Neuronal stem cell (in vitro differentiated cells): Measurements from ENCODE around the gene JUN.

ENCODE experiments used
- DNase-seq: peaks from one replicate; pipeline ENCODE4 v3.0.0-alpha.2; 2013; ENCODE audit warnings: low spot score
- H2AFZ ChIP-seq: one replicate; pipeline ENCODE4 v1.6.1; 2013; ENCODE audit warnings: mild to moderate bottlenecking, low read length, inconsistent platforms
- H2AK5ac ChIP-seq: 2 replicates; pipeline ENCODE4 v1.6.1; 2013; ENCODE audit warnings: low read depth, mild to moderate bottlenecking, inconsistent platforms, low read length, moderate library complexity, mixed read lengths
- H2BK120ac ChIP-seq: 2 replicates; pipeline ENCODE4 v1.6.1; 2013; ENCODE audit warnings: low read depth, mild to moderate bottlenecking, inconsistent platforms, low read length, moderate library complexity, mixed read lengths
- H2BK12ac ChIP-seq: one replicate; pipeline ENCODE4 v1.6.1; 2013; ENCODE audit warnings: low read length, inconsistent platforms
- H2BK15ac ChIP-seq: 2 replicates; pipeline ENCODE4 v1.6.1; 2013; ENCODE audit warnings: mild to moderate bottlenecking, low read length, inconsistent platforms, mixed read lengths
- H2BK5ac ChIP-seq: one replicate; pipeline ENCODE4 v1.6.1; 2013; ENCODE audit warnings: inconsistent platforms, mild to moderate bottlenecking, low read length, moderate library complexity
- H3K14ac ChIP-seq: one replicate; pipeline ENCODE4 v1.6.1; 2013; ENCODE audit warnings: low read length, inconsistent platforms
- H3K18ac ChIP-seq: 2 replicates; pipeline ENCODE4 v1.6.1; 2013; ENCODE audit warnings: low read length, inconsistent platforms
- H3K23ac ChIP-seq: 2 replicates; pipeline ENCODE4 v1.6.1; 2013; ENCODE audit warnings: low read depth, mild to moderate bottlenecking, mixed read lengths, low read length, inconsistent platforms; ENCODE audit not compliant: poor library complexity
- H3K27ac ChIP-seq: replicated peaks from 3 replicates; pipeline ENCODE4 v1.5.1; 2013; ENCODE audit warnings: low read length, inconsistent platforms
- H3K27me3 ChIP-seq, 3 experiments: 2 replicates each; pipeline ENCODE4 v1.6.1; 2013; ENCODE audit warnings: low read length in 3 of 3, mild to moderate bottlenecking in 2 of 3, inconsistent platforms in 1 of 3, low read depth in 1 of 3, mixed read lengths in 1 of 3, moderate library complexity in 1 of 3; ENCODE audit not compliant: control insufficient read depth in 3 of 3, insufficient read depth in 3 of 3
- H3K36me3 ChIP-seq, 2 donors: replicated peaks in 1 of 2; 2 replicates each; pipeline ENCODE4 v1.6.1; 2013; ENCODE audit warnings: low read length in 2 of 2; ENCODE audit not compliant: control insufficient read depth in 2 of 2, insufficient read depth in 2 of 2
- H3K4ac ChIP-seq: 2 replicates; pipeline ENCODE4 v1.6.1; 2013; ENCODE audit warnings: inconsistent platforms, mild to moderate bottlenecking, low read length, moderate library complexity
- H3K4me1 ChIP-seq, 2 donors: 1 replicate in 1 of 2; 2 replicates in 1 of 2; pipeline ENCODE4 v1.6.1; 2013; ENCODE audit warnings: low read length in 2 of 2, low read depth in 1 of 2; ENCODE audit not compliant: control insufficient read depth in 2 of 2, insufficient read depth in 1 of 2
- H3K4me2 ChIP-seq: one replicate; pipeline ENCODE4 v1.6.1; 2013; ENCODE audit warnings: mild to moderate bottlenecking, low read length, inconsistent platforms; ENCODE audit not compliant: insufficient read depth, poor library complexity, severe bottlenecking
- H3K4me3 ChIP-seq, 2 donors: 2 replicates each; pipeline ENCODE4 v1.5.1; 2013; ENCODE audit warnings: low read length in 2 of 2, mild to moderate bottlenecking in 2 of 2, inconsistent platforms in 1 of 2, moderate library complexity in 1 of 2
- H3K79me1 ChIP-seq: one replicate; pipeline ENCODE4 v1.6.1; 2013; ENCODE audit warnings: low read depth, mild to moderate bottlenecking, inconsistent platforms, low read length, moderate library complexity
- H3K9ac ChIP-seq: one replicate; pipeline ENCODE4 v1.6.1; 2013; ENCODE audit warnings: mild to moderate bottlenecking, low read depth, low read length, inconsistent platforms; ENCODE audit not compliant: poor library complexity
- H3K9me3 ChIP-seq, 2 donors: replicated peaks in 1 of 2; 2 replicates each; pipeline versions ENCODE3 to v1.6.1; 2013; ENCODE audit warnings: low read length in 2 of 2, mild to moderate bottlenecking in 2 of 2, inconsistent platforms in 1 of 2, low read depth in 1 of 2, mixed read lengths in 1 of 2, moderate library complexity in 1 of 2; ENCODE audit not compliant: control insufficient read depth in 2 of 2, insufficient read depth in 1 of 2
- H4K8ac ChIP-seq: one replicate; pipeline ENCODE4 v1.6.1; 2013; ENCODE audit warnings: low read depth, mild to moderate bottlenecking, inconsistent platforms, low read length, moderate library complexity
- H4K91ac ChIP-seq: one replicate; pipeline ENCODE4 v1.6.1; 2013; ENCODE audit warnings: low read length, low read depth, mild to moderate bottlenecking, inconsistent platforms; ENCODE audit not compliant: poor library complexity
- WGBS, 2 donors: extraction: QIAGEN DNeasy Blood & Tissue Kit; methylation state at CpG; one replicate each; pipeline ENCODE4 v1.1.7; 2013; ENCODE audit warnings: missing lambda C conversion rate in 2 of 2, mixed read lengths in 1 of 2; ENCODE audit not compliant: insufficient read length in 2 of 2, insufficient replicate concordance in 1 of 2; ENCODE audit errors: extremely low coverage in 2 of 2; 5-methylcytosine and 5-hydroxymethylcytosine counted together

Gene JUN

GRCh38 chr1:58786927-58787245, 3.0 kb upstream of the JUN start:
- DNase-seq = no peak
- Histone ChIP-seq H3K18ac (no peak overlapping the region), H3K9ac (no peak overlapping the region), H3K79me1 (peaks cover 3% of the 10 kb centered on the region), H3K27ac (no peak overlapping the region), H3K36me3 (no peaks in the 10 kb centered on the region), H3K9me3 (peaks cover 0 to 6% of the 10 kb centered on the region in 2 donors), H3K4me1 (peaks cover 5 to 10% of the 10 kb centered on the region in 2 donors), H2BK120ac (no peak overlapping the region), H2AFZ (no peak overlapping the region), H3K27me3 (peaks cover 2 to 37% (median 28%) of the 10 kb centered on the region in 3 experiments), H2AK5ac (no peak overlapping the region), H3K4me2 (no peak overlapping the region), H3K23ac (no peak overlapping the region), H4K91ac (no peak overlapping the region), H2BK5ac (no peak overlapping the region), H4K8ac (no peak overlapping the region), H3K14ac (no peak overlapping the region), H2BK12ac (no peak overlapping the region), H3K4ac (no peak overlapping the region), H3K4me3 (no peak overlapping the region), H2BK15ac (no peak overlapping the region)
- WGBS, 2 donors = no CpG with 5 or more reads among the region's 2 CpGs

GRCh38 chr1:58786184-58786926, 2.5 kb upstream of the JUN start:
- no CpG with 5 or more reads among the region's 6 CpGs for WGBS, 2 donors
- H3K4me3 ChIP-seq = no peak overlapping the region

GRCh38 chr1:58785442-58786058, 1.7 kb upstream of the JUN start:
- Histone ChIP-seq H2BK120ac (no peak overlapping the region), H3K9ac (no peak overlapping the region), H3K79me1 (peaks cover 3% of the 10 kb centered on the region), H3K4me3 (peak overlapping the region; percentile 66 to 68), H2AK5ac (no peak overlapping the region), H3K36me3 (no peaks in the 10 kb centered on the region), H2BK12ac (no peak overlapping the region), H3K27me3 (peaks cover 2 to 32% (median 32%) of the 10 kb centered on the region in 3 experiments), H3K23ac (no peak overlapping the region), H2BK15ac (no peak overlapping the region), H3K4me2 (peak overlapping the region; percentile 99), H3K14ac (no peak overlapping the region), H3K18ac (no peak overlapping the region), H4K91ac (no peak overlapping the region), H4K8ac (no peak overlapping the region), H2AFZ (peak overlapping the region; percentile 93), H3K4ac (no peak overlapping the region), H3K27ac (no peak overlapping the region), H2BK5ac (no peak overlapping the region), H3K4me1 (peaks cover 9 to 18% of the 10 kb centered on the region in 2 donors), H3K9me3 (peaks cover 0 to 6% of the 10 kb centered on the region in 2 donors)
- no CpG with 5 or more reads among the region's 14 CpGs for WGBS, 2 donors
- no peak for DNase-seq

More at GRCh38 chr1:58786184-58786926, 2.5 kb upstream of the JUN start:
- Histone ChIP-seq H2BK5ac (no peak overlapping the region), H2AK5ac (no peak overlapping the region), H3K4ac (no peak overlapping the region), H2BK120ac (no peak overlapping the region), H3K4me2 (no peak overlapping the region), H3K27me3 (peaks cover 2 to 37% (median 32%) of the 10 kb centered on the region in 3 experiments), H2BK12ac (no peak overlapping the region), H2AFZ (no peak overlapping the region), H3K27ac (no peak overlapping the region), H3K79me1 (peaks cover 3% of the 10 kb centered on the region), H3K36me3 (no peaks in the 10 kb centered on the region), H3K23ac (no peak overlapping the region), H2BK15ac (no peak overlapping the region), H3K9ac (no peak overlapping the region), H3K4me1 (peaks cover 10 to 11% of the 10 kb centered on the region in 2 donors), H3K18ac (no peak overlapping the region), H4K8ac (no peak overlapping the region), H3K14ac (no peak overlapping the region), H3K9me3 (peaks cover 0 to 6% of the 10 kb centered on the region in 2 donors), H4K91ac (no peak overlapping the region)
- DNase-seq = no peak

- Histone ChIP-seq H3K18ac (peak overlapping the region; percentile 57), H3K36me3 (no peaks in the 10 kb centered on the region), H2BK15ac (no peak overlapping the region), H2AK5ac (peak overlapping the region; percentile 58), H3K23ac (peak overlapping the region; percentile 65), H4K91ac (no peak overlapping the region), H2BK5ac (no peak overlapping the region), H3K4me2 (peak overlapping the region; percentile 99), H2BK120ac (no peak overlapping the region), H3K4me1 (peaks cover 9 to 23% of the 10 kb centered on the region in 2 donors), H3K79me1 (peaks cover 3% of the 10 kb centered on the region), H3K4ac (no peak overlapping the region), H3K4me3 (peak overlapping the region; percentile 68 to 76), H3K27me3 (peaks cover 2 to 32% (median 29%) of the 10 kb centered on the region in 3 experiments), H2BK12ac (no peak overlapping the region), H3K27ac (no peak overlapping the region), H2AFZ (peak overlapping the region; percentile 93), H3K9me3 (peaks cover 0 to 6% of the 10 kb centered on the region in 2 donors), H3K9ac (no peak overlapping the region), H4K8ac (no peak overlapping the region), H3K14ac (no peak overlapping the region)
- WGBS, 2 donors = no CpG with 5 or more reads among the region's 56 CpGs
- no peak for DNase-seq
These were observed 1.1 kb upstream of the JUN start for GRCh38 chr1:58784758-58785441.
